ENCODE results near the gene DNAJB4.
A peak's percentile ranks its signal among the peaks of the same experiment; 100 is the strongest.
"Not testable (repeated sequence)": the region's sequence is repeated elsewhere in the genome, so short reads cannot be mapped to it uniquely, and the experiment has no call there.

DNAJB4 gene

DNA sequence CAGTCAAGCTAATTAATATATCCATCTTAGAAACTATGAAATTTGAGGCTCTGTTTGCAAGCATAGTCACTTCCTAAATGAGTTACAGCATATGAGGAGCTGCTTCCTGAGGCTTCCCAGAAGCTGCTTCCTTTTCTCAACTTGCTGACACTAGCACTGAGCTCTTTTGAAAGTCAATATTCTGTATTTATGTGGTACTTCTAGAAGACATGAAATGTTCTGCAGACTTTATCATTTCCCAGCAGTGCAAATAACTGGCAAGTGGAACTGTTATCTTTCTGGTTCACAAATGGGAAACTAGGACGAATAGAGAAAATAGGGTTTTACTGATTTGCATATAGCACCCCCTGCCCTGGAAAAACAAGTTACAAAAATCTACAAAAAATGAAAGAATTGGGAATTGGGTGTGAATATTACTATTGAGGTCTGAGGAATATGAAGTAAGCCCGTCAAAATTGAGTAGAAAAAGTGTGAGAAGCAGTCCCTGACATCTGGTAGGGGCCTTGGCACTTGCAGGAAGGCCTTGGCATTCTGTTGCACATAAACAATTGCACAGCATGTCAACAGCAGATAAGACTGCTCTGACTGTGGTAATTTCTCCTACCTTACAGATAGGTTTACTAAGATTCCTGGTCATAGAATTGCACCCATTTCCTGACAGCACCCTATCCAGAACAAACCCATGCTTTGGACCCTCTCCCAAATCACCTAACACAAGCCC lies 48.1 kb downstream of the DNAJB4 start:
- ATAC-seq (replicated peaks) (no peak), DNase-seq (no peak)
- H3K36me3 Mint-ChIP-seq: no peaks in the 10 kb centered on the region
- peaks cover 21 to 25% of the 10 kb centered on the region in 2 donors for H3K27me3 Mint-ChIP-seq
- H3K9me3 Mint-ChIP-seq: no peaks in the 10 kb centered on the region
- H3K4me1 Mint-ChIP-seq: no peaks in the 10 kb centered on the region
- no peak overlapping the region for H3K27ac Mint-ChIP-seq
- no peak overlapping the region for H3K4me3 Mint-ChIP-seq

DNA sequence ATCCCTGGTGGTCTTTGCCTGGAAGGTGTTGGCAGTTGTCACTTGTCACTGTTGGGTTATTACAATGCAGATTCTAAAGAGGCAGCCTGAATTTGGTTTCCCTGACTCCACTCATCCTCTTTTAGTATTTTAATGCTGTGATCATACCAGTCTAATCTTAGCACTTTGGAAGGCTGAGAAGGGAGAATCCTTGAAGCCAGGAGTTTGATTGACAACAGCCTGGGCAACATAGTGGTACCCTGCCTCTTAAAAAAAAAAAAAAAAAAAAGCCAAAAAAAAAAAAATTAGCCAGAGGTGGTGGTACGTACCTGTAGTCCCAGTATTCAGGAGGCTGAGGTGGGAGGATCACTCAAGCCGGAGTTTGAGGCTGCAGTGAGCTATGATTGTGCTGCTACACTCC lies 48.8 kb downstream of the DNAJB4 start:
- Mint-ChIP-seq H3K4me1 (no peaks in the 10 kb centered on the region), H3K27me3 (peaks cover 17 to 25% of the 10 kb centered on the region in 2 donors), H3K9me3 (no peaks in the 10 kb centered on the region), H3K36me3 (no peaks in the 10 kb centered on the region), H3K4me3 (no peak overlapping the region), H3K27ac (no peak overlapping the region)
- no peak for ATAC-seq (replicated peaks)
- no peak for DNase-seq

DNA sequence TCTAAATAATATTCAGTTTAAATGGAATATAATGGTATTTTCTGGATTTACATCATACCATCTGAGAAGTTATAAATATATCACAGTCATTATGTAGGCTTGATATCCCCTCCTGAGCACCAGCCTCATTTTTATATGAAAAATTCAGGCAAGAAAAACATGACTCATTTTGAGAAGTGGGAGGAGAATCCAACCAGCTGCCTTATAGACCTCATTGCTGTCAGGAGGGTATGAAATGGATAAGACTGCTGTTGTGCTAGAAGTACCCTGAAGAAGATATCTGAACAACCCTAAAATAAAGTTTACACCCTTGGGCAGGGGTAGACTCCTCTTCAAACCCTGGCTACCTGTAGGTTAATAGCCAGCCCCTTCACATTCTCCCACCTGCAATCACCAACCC lies 49.8 kb downstream of the DNAJB4 start:
- H3K9me3 Mint-ChIP-seq: no peaks in the 10 kb centered on the region
- H3K36me3 Mint-ChIP-seq: no peaks in the 10 kb centered on the region
- DNase-seq (no peak), ATAC-seq (replicated peaks) (no peak)
- no peak overlapping the region for H3K4me3 Mint-ChIP-seq
- no peaks in the 10 kb centered on the region for H3K4me1 Mint-ChIP-seq
- peaks cover 14 to 22% of the 10 kb centered on the region in 2 donors for H3K27me3 Mint-ChIP-seq
- no peak overlapping the region for H3K27ac Mint-ChIP-seq

DNA sequence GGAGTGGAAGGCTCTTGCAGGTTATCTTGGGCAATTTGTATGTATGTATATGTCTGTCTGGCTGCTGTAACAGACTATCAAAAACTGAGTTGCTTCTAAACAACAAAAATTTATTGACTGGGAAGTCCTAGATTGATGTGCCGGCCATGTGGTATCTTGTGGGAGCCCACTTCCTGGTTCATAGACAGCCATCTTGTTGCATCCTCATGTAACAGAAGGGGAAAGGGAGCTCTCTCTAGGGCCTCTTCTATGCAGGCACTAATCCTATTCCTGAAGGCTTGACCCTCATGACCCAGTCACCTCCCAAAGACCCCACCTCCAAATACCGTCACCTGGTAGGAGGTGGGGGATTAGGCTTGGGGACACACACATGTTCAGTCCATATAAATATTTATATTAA lies 50.2 kb downstream of the DNAJB4 start:
- Mint-ChIP-seq H3K36me3 (no peaks in the 10 kb centered on the region), H3K9me3 (no peaks in the 10 kb centered on the region), H3K4me1 (no peaks in the 10 kb centered on the region), H3K27me3 (peaks cover 14 to 22% of the 10 kb centered on the region in 2 donors), H3K4me3 (no peak overlapping the region), H3K27ac (peak overlapping the region; percentile 33)
- DNase-seq (no peak), ATAC-seq (replicated peaks) (no peak)

DNA sequence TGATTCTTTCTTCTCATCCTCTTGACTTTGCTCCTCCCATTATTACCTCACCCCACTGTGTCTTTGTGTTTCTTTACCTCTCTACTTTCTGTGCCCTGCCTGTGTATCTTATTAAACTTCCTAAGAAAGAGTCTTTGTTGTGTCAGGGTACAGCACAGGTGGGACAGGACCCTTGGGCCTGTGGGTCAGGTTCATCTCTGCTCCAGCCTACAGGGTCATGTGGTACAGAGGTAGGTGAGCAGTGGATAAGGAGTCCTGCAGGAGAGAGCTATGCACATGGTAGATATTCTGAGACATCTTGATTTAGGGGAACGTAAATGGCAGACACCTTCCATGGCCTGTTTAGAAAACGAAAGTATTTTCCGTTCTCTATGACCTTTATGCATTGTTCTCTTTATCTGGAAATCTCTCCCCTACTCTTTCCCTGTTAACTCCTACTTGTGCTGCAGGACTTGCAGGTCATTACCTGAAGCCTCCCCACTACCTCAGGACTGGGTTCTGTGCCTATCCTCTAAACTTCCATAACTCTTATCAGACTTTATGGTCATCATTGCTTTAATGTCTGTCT lies 50.9 kb downstream of the DNAJB4 start:
- Mint-ChIP-seq H3K27ac (no peak overlapping the region), H3K4me3 (no peak overlapping the region), H3K9me3 (no peaks in the 10 kb centered on the region), H3K36me3 (no peaks in the 10 kb centered on the region), H3K27me3 (peaks cover 13 to 22% of the 10 kb centered on the region in 2 donors), H3K4me1 (no peaks in the 10 kb centered on the region)
- no peak for ATAC-seq (replicated peaks)
- no peak for DNase-seq

DNA sequence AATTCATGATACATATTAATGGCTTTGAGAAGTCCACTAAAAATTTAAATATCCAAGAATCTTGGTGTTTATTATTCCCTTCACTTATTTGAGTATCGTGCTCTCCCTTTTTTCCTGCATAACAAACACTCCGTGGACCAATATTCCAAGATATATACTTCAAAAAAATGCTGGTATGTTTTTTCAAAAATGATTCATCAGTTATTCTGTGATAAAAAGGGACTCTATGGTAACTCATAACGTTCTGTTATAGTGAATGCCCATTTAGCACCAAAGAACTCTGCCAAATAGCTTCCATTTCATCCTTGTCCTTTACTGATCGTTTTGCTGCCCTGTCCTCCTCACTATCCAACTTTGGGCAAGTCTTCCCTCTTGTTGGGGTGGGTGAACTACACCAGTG lies 53.9 kb downstream of the DNAJB4 start:
- H3K36me3 Mint-ChIP-seq: no peaks in the 10 kb centered on the region
- H3K9me3 Mint-ChIP-seq: no peaks in the 10 kb centered on the region
- H3K27me3 Mint-ChIP-seq: peaks cover 6 to 15% of the 10 kb centered on the region in 2 donors
- H3K4me1 Mint-ChIP-seq: peaks cover 0 to 2% of the 10 kb centered on the region in 2 donors
- ATAC-seq (replicated peaks) (no peak), DNase-seq (no peak)
- no peak overlapping the region for H3K27ac Mint-ChIP-seq
- H3K4me3 Mint-ChIP-seq: no peak overlapping the region

DNA sequence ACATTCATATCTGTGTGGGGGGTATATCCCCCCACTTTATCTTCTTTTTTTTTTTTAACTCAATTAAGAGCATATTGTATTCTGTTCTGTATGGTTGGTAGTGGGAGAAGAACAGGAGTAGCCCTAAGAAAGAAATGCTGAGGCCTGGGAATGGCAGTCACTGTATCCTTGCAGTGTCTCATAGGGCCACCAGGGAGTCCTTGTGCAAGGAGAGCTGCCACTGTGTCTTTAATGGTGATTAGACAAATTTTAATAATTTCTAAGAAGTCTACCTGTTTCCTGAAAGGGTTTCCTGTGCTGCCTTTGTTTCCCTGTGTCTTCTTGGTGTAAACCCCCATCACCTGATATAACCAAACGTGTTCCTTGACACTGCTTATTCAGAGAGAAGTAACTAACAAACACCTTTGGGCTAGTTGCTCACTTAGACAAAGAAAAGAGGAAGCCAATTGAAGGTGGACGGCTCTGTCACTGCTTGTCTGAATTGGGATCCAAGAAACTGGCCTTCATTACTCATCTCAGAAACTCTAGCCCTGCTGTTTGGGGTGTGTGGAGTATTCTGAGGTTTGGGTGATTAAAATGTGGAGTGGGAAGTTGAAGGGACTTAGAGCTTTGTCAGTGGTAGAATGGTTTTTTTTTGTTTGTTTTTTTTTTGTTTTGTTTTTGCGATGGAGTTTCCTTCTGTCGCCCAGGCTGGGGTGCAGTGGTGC lies 56.3 kb downstream of the DNAJB4 start:
- no peak overlapping the region for H3K27ac Mint-ChIP-seq
- DNase-seq (no peak), ATAC-seq (replicated peaks) (peak; percentile 75 to 88)
- H3K4me3 Mint-ChIP-seq: no peak overlapping the region
- no peaks in the 10 kb centered on the region for H3K9me3 Mint-ChIP-seq
- H3K4me1 Mint-ChIP-seq: peaks cover 0 to 2% of the 10 kb centered on the region in 2 donors
- H3K27me3 Mint-ChIP-seq: peaks cover under 1 to 15% of the 10 kb centered on the region in 2 donors
- H3K36me3 Mint-ChIP-seq: no peaks in the 10 kb centered on the region

DNA sequence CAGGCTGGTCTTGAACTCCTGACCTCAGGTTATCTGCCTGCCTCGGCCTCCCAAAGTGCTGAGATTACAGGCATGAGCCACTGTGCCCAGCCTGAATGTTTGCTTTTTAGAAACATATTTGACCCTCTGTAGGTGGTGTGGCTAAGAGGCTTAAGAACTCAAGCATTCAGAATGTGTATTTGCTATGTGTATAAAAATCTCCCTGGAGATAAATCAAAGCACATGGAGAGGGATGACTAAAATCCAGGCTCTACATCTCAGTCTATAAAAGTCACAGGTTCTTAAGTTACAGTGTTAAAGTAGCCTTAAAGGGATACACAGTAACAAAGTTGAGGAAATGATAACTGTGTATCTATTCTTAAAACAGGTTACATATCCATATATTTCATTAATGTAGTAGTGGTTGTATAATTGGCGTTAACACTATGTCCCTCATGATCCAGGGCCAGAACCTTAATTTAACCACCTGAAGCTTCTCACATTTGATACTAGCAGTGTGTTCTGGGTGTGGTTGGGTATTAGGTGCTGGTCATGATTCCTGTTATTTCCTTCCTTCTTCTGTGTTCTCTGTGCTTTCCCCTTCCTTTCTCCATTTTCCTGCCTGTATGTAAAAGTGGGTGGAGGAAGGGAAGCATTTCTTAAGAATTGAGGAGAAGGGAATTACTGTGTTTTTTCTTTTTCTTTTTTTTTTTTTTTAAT lies 57.2 kb downstream of the DNAJB4 start:
- Mint-ChIP-seq H3K9me3 (no peaks in the 10 kb centered on the region), H3K36me3 (no peaks in the 10 kb centered on the region), H3K27me3 (peaks cover 0 to 10% of the 10 kb centered on the region in 2 donors), H3K27ac (no peak overlapping the region), H3K4me3 (no peak overlapping the region), H3K4me1 (peaks cover 0 to 2% of the 10 kb centered on the region in 2 donors)
- no peak for DNase-seq
- ATAC-seq (replicated peaks): no peak

DNA sequence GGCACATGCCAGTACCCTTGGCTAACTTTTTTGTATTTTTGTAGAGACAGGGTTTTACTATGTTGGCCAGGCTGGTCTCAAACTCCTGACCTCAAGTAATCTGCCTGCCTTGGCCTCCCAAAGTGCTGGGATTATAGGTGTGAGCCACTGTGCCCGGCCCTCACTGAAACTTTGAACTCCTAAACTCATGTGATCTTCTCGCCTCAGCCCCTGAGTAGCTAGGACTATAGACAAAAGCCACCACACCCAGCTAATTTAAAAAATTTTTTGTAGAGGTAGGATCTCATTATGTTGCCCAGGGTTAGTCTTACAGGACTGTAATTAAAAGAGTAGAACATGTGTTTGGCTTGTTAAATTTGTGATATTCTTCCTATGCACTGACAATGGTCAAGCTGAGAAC lies 60.1 kb downstream of the DNAJB4 start:
- not testable (repeated sequence) for H3K9me3 Mint-ChIP-seq; DNase-seq; H3K27me3 Mint-ChIP-seq; H3K36me3 Mint-ChIP-seq; H3K27ac Mint-ChIP-seq; H3K4me3 Mint-ChIP-seq; ATAC-seq (replicated peaks); H3K4me1 Mint-ChIP-seq

Data from stimulated activated naive B cell treated with anti-CD40 and anti-IgM and Interleukin-4, amounts not matched to agents 10 μg/mL and 1 μg/mL and 100 μg/mL, for 72 hours (primary cell).